Caki2 (cell line): ENCODE results near the gene ATOH7. TPM values are rescaled to one million over a fixed set of nuclear protein-coding genes. Genes with fewer than 3 reads are reported as not detected.
"Not testable (repeated sequence)": the region's sequence is repeated elsewhere in the genome, so short reads cannot be mapped to it uniquely, and the experiment has no call there.

Experiments used
- DNase-seq: peaks from one replicate; pipeline ENCODE4 v3.0.0-alpha.2; 2015; ENCODE audit warnings: low read depth
- in situ Hi-C: cut with HindIII; loops from 2 replicates; pipeline ENCODE4 v1.10.0; 2016; ENCODE audit warnings: low sequenced_read_pairs, low pct_unique_long_range_greater_than_20kb, mixed read lengths
- total RNA-seq: library from RNA; depleted of rRNA; stranded (reverse); fragments of >200 nt; shearing (Covaris generic); gene quantifications from 2 replicates; pipeline ENCODE4 v1.2.3, GENCODE V29; 2014; ENCODE audit warnings: low replicate concordance; rRNA removed

The ATOH7 gene
- not detected in 2 replicates for total RNA-seq

- no peak for DNase-seq
- in situ Hi-C loops, result no loop called here
Observed at GRCh38 chr10:68231817-68232251, at the start of gene ATOH7. ATOH7 (minus strand) TSS chr10:68232113; CDS start chr10:68231677, 436 bp downstream.

- no peak for DNase-seq
- in situ Hi-C loops, result no loop called here
Observed at GRCh38 chr10:68280758-68281157, 48.8 kb upstream of the ATOH7 start.

DNA sequence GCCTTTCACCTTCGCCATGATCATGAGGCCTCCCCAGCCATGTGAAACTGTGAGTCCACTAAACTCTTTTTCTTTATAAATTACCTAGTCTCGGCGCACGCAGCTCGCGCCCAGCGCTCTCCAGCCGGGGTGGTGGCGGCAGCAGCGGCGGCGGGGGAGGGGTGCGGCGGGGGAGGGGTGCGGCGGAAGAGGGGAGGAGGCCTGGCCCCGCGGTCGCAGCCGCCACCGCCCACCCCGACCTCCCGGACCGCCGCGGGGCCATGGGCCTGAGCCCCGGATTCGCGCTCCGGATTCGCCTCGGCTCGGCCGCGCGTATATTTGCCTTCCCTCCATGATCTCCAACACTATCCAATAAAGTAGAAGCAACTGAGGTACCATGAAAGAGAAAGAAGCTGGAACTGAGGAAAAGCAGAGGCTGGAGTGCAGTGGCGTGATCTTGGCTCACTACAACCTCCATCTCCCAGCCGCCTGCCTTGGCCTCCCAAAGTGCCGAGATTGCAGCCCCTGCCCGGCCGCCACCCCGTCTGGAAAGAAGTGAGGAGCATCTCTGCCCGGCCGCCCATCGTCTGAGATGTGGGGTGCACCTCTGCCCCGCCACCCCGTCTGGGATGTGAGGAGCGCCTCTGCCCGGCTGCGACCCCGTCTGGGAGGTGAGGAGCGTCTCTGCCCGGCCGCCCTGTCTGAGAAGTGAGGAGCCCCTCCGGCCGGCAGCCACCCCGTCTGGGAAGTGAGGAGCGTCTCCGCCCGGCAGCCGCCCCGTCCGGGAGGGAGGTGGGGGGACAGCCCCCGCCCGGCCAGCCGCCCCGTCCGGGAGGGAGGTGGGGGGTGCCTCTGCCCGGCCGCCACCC lies 47.2 kb upstream of the ATOH7 start:
- in situ Hi-C loops, DNase-seq: not testable (repeated sequence)

DNA sequence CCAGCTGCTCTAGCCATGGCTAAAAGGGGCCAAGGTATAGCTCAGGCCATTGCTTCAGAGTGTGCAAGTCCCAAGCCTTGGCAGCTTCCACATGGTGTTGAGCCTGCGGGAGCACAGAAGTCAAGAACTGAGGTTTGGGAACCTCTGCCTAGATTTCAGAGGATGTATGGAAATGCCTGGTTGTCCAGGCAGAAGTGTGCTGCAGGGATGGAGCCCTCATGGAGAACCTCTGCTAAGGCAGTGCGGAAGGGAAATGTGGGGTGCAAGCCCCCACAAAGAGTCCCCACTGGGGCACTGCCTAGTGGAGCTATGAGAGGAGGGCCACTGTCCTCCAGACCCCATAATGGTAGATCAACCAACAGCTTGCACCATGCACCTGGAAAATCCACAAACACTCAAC lies 45.9 kb upstream of the ATOH7 start:
- DNase-seq, result not testable (repeated sequence)

GRCh38 chr10:68276224-68276623 lies 44.3 kb upstream of the ATOH7 start:
- no peak for DNase-seq
- in situ Hi-C loops, result no loop called here

More for the DNA sequence above, 45.9 kb upstream of the ATOH7 start:
- in situ Hi-C loops, result not testable (repeated sequence)

- in situ Hi-C loops, result no loop called here
- no peak for DNase-seq
Observed at GRCh38 chr10:68275600-68276126, 43.8 kb upstream of the ATOH7 start.

GRCh38 chr10:68272833-68273232 lies 40.9 kb upstream of the ATOH7 start:
- DNase-seq, result no peak

DNA sequence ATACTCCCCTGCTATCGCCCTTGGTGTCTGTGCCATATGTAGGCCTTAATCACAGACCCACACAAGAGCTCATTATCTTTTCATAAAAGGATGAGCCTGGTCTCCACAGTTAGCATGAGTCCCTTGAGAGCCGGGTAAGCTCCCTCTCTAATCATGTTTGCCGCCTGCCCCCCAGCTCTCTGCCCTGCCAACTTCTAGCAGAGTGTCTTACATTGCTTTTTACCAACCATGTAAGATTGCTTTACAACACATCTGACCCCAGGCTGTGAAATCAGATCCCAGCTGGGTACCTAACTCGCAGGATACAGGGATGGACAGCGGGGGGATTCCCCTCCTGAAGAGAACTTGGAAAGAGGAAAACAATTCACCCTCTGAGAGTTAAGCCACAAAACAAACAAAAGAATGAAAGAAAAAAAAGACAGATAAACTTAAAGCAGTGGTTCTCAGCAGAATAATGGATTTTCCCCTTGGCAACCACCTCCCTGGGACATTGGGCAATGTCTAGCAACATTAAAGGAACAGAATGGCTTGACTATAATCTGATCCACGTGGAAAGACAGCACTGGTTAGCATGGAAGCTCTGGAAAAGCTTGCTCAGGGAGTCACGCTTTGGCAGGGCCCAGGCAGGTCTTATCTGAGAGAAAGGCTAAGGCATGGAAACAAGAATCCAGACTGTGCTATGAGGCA lies 39.4 kb upstream of the ATOH7 start:
- DNase-seq, result no peak
- in situ Hi-C loops, result no loop called here

More at GRCh38 chr10:68272833-68273232, 40.9 kb upstream of the ATOH7 start:
- in situ Hi-C loops, result no loop called here

DNA sequence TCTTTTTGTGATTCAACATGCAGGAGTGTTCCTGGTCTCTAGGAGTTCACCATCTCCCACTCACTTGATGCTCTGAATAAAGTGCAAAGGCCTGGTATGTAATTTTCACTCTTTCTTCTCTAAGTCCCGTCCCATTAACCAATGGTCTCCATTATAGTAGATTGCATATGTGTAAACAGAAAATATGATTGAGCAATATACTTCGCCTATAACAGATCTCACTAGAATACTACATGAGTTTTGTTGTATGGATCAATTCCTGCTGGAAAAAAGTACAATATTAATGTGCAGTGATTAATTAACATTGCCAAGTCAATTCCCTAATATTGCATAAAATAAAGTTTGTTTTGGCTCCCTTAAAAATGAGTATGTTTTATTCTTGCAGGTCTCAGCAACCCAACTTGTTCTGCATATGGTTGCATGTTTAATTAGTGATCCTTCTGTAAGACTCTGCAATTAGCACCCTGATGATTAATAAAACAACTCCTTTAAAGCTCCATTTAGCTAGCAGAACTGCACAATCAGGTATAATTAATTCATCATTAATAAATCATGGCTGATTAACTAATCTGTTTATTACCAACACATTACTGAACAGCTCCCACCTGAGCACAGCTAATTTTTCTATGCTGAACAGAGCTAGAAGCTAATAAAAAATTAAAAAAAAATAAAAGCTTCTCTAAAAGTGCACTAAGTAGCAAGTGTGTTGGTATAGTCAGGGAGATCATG lies 37.8 kb upstream of the ATOH7 start:
- no peak for DNase-seq
- in situ Hi-C loops, result no loop called here

GRCh38 chr10:68261132-68261856 lies 29.4 kb upstream of the ATOH7 start:
- no peak for DNase-seq
- in situ Hi-C loops, result no loop called here

- in situ Hi-C loops, result no loop called here
- no peak for DNase-seq
Observed at GRCh38 chr10:68253346-68253745, 21.4 kb upstream of the ATOH7 start.

GRCh38 chr10:68251625-68252495 lies 19.9 kb upstream of the ATOH7 start:
- in situ Hi-C loops, result no loop called here
- no peak for DNase-seq

DNA sequence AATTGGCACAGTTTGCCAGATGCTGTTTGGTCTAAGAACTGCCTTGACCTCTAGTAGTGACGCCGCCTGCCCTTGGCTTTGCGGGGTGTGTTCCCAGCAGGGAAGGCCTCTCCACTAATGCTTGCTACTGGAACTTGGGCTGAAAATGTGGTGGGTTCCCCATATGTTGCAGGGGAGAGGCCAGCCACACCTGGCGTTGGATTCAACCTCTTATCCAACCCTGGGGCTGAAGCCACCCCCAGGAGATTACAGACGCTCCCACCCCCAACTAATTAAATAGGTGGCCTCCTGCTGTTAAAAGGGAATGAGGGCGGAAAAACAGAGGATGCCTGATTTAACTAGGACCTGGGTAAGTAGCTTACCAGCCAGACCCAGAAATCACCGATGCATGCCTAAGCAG lies 19.2 kb upstream of the ATOH7 start:
- in situ Hi-C loops, result no loop called here
- no peak for DNase-seq

DNA sequence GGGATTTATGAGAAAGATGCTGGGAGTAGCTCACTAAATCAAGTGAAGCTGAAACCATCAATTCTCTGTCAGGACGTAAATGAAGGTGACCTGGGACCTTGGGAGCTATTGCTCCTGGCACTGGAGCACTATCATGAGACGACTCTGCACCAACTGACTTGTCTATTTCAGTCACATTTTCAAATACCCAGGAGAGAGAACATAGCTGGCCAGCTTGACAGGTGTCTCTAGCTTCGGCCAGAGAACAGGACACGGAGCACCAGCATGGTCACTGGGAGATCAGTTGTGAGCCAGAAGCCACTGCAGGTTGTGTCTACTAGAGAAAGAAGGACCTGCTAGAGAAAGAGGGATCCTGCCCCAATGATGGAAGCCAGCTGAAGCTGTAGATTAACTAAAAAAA lies 17.4 kb upstream of the ATOH7 start:
- in situ Hi-C loops, result no loop called here
- DNase-seq, result no peak

- in situ Hi-C loops, result no loop called here
- no peak for DNase-seq
Observed at GRCh38 chr10:68247931-68248330, 16.0 kb upstream of the ATOH7 start.

- in situ Hi-C loops, DNase-seq: not testable (repeated sequence)
Observed at GRCh38 chr10:68246397-68246796, 14.5 kb upstream of the ATOH7 start.

DNA sequence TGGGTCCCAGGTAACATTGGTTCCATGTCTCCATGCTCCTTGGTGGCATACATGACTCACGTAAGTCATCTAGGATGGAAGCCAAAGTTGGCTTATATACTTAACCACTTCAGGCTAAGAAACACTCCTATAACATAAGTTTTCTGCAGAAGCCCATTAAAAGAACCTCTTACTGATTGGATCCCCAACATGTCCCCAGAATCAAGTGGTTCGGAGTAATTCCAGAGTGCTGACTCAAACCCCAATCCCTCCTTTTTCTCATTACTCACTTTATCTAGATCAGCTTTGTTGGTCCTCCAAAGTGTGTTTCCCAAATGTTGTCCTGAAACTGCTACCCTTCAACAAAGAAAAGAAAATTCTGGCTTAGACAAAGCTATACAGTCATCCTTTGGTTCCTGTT lies 10.1 kb upstream of the ATOH7 start:
- no peak for DNase-seq
- in situ Hi-C loops, result no loop called here
